Activated naive CD8-positive, alpha-beta T cell treated with anti-CD3 and anti-CD28 coated beads, Interleukin-2, amount 50 U/mL, for 24 hours (primary cell): ENCODE data around the gene HAPLN2.
A peak's percentile ranks its signal among the peaks of the same experiment; 100 is the strongest.

Experiments used
- ATAC-seq: fragments of 150-1000 bp; cut with Tn5 transposase; one replicate; pipeline ENCODE4 v1.10.0; 2021
- DNase-seq: peaks from one replicate; pipeline ENCODE4 v3.0.0; 2021
- H3K27ac Mint-ChIP-seq: one replicate; pipeline ENCODE4 v1.8.0; 2021; ENCODE audit warnings: mild to moderate bottlenecking, mixed read lengths
- H3K27me3 Mint-ChIP-seq: one replicate; pipeline ENCODE4 v1.8.0; 2021; ENCODE audit warnings: mixed read lengths
- H3K36me3 Mint-ChIP-seq: one replicate; pipeline ENCODE4 v1.8.0; 2021; ENCODE audit warnings: low read depth, mixed read lengths
- H3K4me1 Mint-ChIP-seq: one replicate; pipeline ENCODE4 v1.8.0; 2021; ENCODE audit warnings: mixed read lengths
- H3K4me3 Mint-ChIP-seq: one replicate; pipeline ENCODE4 v1.8.0; 2021; ENCODE audit warnings: mild to moderate bottlenecking, moderate library complexity, mixed read lengths
- H3K9me3 Mint-ChIP-seq: one replicate; pipeline ENCODE4 v1.8.0; 2021; ENCODE audit warnings: mixed read lengths

Gene HAPLN2

GRCh38 chr1:156641761-156642264 is 22.6 kb downstream of the HAPLN2 start, which contains the start of gene BCAN:
Gene BCAN (plus strand): TSS chr1:156642117. CDS start chr1:156646055, 3,938 bp downstream.
- no peak within 1 kb of the TSS for H3K27ac Mint-ChIP-seq
- ATAC-seq (no peak), DNase-seq (peak; percentile 23)

DNA sequence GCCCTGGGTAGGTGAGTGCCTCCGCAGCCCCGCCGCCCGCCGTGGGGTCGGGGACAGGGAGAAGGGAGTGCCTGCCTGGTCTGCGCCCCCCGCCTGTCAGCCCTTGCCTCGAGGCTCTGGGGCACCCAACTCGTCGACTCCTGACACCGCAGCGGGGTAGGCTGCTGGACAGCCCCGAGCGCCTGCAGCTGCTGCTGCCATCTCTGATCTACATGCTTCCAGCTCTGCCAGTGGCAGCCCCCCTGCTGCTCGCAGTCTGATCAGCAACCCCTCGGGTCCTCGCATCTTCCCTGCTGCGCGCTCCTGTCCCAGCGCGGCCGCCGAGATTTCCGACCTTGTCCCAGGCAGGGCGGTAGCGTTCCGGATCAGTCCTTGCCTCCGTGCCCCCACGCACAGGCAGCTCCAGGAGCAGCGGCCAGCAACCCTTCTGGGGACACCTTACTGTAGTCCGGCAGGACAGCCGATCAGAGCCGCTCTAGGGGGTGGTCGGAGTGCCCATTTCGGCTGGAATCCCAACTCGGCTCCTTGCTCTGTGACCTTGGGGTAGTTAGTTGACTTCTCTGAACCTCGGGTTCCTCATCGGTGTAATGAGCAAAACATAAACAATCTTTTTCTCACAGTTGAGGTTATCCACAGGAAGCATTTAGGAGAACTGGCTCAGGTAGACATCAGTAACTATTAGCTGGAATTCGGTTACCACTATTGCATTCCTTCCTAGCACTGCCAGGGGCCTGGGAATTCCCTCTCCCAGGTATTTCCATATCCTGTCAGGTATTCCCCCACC is 23.2 kb downstream of the HAPLN2 start:
- no peaks in the 10 kb centered on the region for H3K9me3 Mint-ChIP-seq
- H3K4me3 Mint-ChIP-seq: peak overlapping the region; percentile 17
- ATAC-seq (no peak), DNase-seq (no peak)
- peaks cover 22% of the 10 kb centered on the region for H3K4me1 Mint-ChIP-seq
- no peak overlapping the region for H3K27ac Mint-ChIP-seq
- peaks cover 85% of the 10 kb centered on the region for H3K27me3 Mint-ChIP-seq
- H3K36me3 Mint-ChIP-seq: no peaks in the 10 kb centered on the region

More at GRCh38 chr1:156641761-156642264, 22.6 kb downstream of the HAPLN2 start, which contains the start of gene BCAN:
- Mint-ChIP-seq H3K4me3 (peak within 1 kb of the TSS; percentile 35), H3K36me3 (no peaks in the 10 kb centered on the region), H3K27me3 (peaks cover 79% of the 10 kb centered on the region), H3K9me3 (no peaks in the 10 kb centered on the region), H3K4me1 (peaks cover 22% of the 10 kb centered on the region)

DNA sequence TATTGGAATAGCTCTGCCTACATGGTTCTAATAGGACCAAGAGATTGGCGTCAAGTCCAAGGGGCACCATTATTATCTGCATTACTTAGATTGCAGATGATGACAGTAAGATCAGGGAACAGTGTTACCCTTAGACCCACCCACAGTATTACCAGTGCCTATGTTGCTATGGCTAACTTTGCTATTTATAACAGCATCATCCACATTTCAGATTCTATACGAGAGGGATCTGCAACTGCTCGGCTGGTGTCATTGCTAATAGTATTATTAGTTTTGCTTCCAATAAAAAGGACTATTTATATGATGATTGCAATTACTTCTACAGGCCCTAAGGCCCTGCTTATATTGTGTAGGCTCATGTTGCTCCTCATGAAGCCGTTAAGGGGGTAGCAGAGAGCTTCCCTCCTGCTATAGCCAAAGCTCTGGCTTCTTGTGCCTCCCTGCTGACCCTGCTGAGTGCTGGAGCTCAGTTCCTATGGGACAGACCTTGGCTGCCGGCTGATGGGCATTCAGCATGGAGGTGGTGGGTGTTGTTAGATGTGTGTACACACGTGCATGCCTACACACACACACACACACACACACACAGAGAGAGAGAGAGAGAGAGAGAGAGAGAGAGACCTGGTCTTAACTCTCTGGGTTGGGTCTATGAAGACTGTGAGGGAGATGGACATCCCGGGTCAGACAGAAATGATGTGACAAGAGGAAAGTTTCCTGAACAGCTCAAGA is 24.0 kb downstream of the HAPLN2 start:
- Mint-ChIP-seq H3K27ac (no peak overlapping the region), H3K4me3 (no peak overlapping the region), H3K27me3 (peaks cover 89% of the 10 kb centered on the region), H3K36me3 (no peaks in the 10 kb centered on the region), H3K4me1 (peaks cover 22% of the 10 kb centered on the region), H3K9me3 (no peaks in the 10 kb centered on the region)
- ATAC-seq (no peak), DNase-seq (no peak)

GRCh38 chr1:156643778-156644092 is 24.5 kb downstream of the HAPLN2 start:
- DNase-seq (peak; percentile 25), ATAC-seq (peak; percentile 67)
- peaks cover 22% of the 10 kb centered on the region for H3K4me1 Mint-ChIP-seq
- H3K9me3 Mint-ChIP-seq: no peaks in the 10 kb centered on the region
- no peak overlapping the region for H3K27ac Mint-ChIP-seq
- no peaks in the 10 kb centered on the region for H3K36me3 Mint-ChIP-seq
- H3K27me3 Mint-ChIP-seq: peaks cover 90% of the 10 kb centered on the region
- no peak overlapping the region for H3K4me3 Mint-ChIP-seq

DNA sequence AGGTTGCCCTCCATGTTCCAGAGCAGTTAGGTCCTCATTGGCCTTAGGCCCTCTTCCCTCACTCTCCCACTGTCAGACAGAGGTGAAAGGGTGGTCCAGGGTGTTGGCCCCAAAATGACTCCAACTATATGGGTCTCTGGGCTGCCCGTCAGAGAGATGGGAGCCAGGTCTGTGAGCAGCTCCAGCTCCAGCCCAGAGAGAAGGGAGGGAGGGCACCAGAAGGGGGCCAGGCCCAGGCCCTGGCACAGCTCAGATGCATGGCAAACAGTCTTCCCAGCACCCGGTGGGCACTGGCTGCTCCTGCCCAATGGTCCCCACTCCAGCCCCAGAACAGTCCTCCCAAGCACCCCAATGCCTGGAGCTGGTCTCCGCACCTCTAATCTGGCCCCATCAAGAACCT is 24.9 kb downstream of the HAPLN2 start:
- Mint-ChIP-seq H3K27ac (no peak overlapping the region), H3K4me1 (peaks cover 22% of the 10 kb centered on the region), H3K4me3 (no peak overlapping the region), H3K36me3 (no peaks in the 10 kb centered on the region), H3K27me3 (peaks cover 90% of the 10 kb centered on the region), H3K9me3 (no peaks in the 10 kb centered on the region)
- no peak for DNase-seq
- ATAC-seq: no peak

DNA sequence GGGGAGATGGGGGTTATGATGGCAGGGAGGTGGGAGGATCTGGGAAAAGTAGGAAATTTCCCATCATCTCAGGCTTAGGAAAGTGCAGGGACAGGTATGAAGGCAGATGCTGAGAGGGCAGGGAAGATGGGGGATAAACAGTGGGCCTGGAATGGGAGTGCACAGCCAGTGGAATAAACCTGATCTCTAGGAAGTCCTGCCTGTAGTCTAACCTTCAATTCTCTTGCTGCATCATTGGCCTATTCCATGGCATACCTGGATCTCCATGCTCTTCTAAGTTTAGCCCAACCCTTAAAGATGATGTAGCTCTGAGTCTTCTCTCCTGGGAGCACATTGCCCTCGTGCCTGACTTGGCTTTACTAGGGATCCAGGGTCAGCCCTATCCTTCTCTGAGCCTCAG is 25.4 kb downstream of the HAPLN2 start:
- Mint-ChIP-seq H3K27me3 (peaks cover 87% of the 10 kb centered on the region), H3K4me3 (no peak overlapping the region), H3K9me3 (no peaks in the 10 kb centered on the region), H3K27ac (no peak overlapping the region), H3K4me1 (peaks cover 22% of the 10 kb centered on the region), H3K36me3 (no peaks in the 10 kb centered on the region)
- ATAC-seq (no peak), DNase-seq (no peak)

DNA sequence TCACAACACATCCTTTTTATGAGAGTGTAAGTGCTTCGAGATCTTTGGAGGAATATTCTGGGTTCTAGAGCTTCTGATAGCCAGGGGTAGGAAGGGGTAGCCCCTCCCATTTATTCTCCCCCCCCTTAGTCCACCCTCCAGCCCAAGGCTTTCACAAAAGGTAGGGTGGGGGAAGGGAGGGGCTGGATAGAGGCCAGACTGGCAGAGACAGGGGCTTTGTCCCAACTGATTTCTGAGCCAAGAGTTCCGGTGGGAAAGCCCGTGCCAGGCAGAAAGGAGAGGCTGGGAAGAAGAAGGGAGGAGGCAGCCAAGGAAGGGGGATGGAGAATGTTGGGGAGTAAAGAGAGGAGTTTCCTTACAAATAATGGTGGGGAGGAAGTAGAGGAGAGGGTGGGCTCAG is 25.8 kb downstream of the HAPLN2 start:
- Mint-ChIP-seq H3K36me3 (no peaks in the 10 kb centered on the region), H3K27ac (no peak overlapping the region), H3K4me3 (no peak overlapping the region), H3K9me3 (no peaks in the 10 kb centered on the region), H3K27me3 (peaks cover 85% of the 10 kb centered on the region), H3K4me1 (peaks cover 22% of the 10 kb centered on the region)
- ATAC-seq (no peak), DNase-seq (no peak)

- H3K27ac Mint-ChIP-seq: no peak overlapping the region
- ATAC-seq (no peak), DNase-seq (no peak)
- peaks cover 21% of the 10 kb centered on the region for H3K4me1 Mint-ChIP-seq
- H3K9me3 Mint-ChIP-seq: no peaks in the 10 kb centered on the region
- H3K36me3 Mint-ChIP-seq: no peaks in the 10 kb centered on the region
- H3K27me3 Mint-ChIP-seq: peaks cover 84% of the 10 kb centered on the region
- no peak overlapping the region for H3K4me3 Mint-ChIP-seq
These were observed 26.5 kb downstream of the HAPLN2 start for GRCh38 chr1:156645666-156646065.

- DNase-seq (no peak), ATAC-seq (no peak)
- Mint-ChIP-seq H3K4me1 (peaks cover 13% of the 10 kb centered on the region), H3K4me3 (no peak overlapping the region), H3K27me3 (peaks cover 83% of the 10 kb centered on the region), H3K9me3 (no peaks in the 10 kb centered on the region), H3K36me3 (no peaks in the 10 kb centered on the region), H3K27ac (no peak overlapping the region)
These were observed 27.6 kb downstream of the HAPLN2 start for GRCh38 chr1:156646738-156647211.

GRCh38 chr1:156647351-156647750 is 28.1 kb downstream of the HAPLN2 start:
- Mint-ChIP-seq H3K9me3 (no peaks in the 10 kb centered on the region), H3K4me1 (peaks cover 12% of the 10 kb centered on the region), H3K4me3 (no peak overlapping the region), H3K36me3 (no peaks in the 10 kb centered on the region), H3K27me3 (peaks cover 85% of the 10 kb centered on the region), H3K27ac (no peak overlapping the region)
- no peak for ATAC-seq
- DNase-seq: no peak

DNA sequence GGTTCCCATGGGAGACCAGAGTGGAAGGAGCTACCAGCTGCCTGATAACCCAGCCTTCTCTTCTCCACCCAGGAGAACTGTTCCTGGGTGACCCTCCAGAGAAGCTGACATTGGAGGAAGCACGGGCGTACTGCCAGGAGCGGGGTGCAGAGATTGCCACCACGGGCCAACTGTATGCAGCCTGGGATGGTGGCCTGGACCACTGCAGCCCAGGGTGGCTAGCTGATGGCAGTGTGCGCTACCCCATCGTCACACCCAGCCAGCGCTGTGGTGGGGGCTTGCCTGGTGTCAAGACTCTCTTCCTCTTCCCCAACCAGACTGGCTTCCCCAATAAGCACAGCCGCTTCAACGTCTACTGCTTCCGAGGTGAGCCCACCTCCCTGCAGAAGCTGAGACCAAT is 29.3 kb downstream of the HAPLN2 start:
- Mint-ChIP-seq H3K9me3 (no peaks in the 10 kb centered on the region), H3K4me1 (peaks cover 3% of the 10 kb centered on the region), H3K27ac (no peak overlapping the region), H3K36me3 (no peaks in the 10 kb centered on the region), H3K27me3 (peaks cover 83% of the 10 kb centered on the region), H3K4me3 (no peak overlapping the region)
- no peak for ATAC-seq
- DNase-seq: no peak

DNA sequence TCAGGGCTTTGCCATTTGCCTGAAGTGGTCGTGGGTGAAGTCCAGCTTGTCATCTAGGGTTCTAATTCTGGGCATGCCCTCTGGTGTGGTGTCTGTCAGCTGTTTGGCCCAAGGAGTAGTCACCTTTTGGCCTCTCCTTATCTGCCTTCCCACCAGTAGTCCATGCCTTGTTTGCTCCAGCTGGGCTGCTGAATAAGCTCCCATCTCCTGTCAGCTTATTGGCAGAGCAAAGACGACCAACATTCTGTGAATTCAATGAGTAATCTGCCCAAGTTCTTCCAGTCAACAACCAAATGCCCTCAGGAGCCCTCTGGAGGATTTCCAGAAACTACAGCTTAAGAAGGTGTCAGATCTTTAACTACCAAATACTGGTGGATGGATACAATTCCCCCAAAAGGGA is 29.7 kb downstream of the HAPLN2 start:
- H3K36me3 Mint-ChIP-seq: no peaks in the 10 kb centered on the region
- H3K27me3 Mint-ChIP-seq: peaks cover 84% of the 10 kb centered on the region
- ATAC-seq: no peak
- no peak overlapping the region for H3K27ac Mint-ChIP-seq
- no peak overlapping the region for H3K4me3 Mint-ChIP-seq
- no peak for DNase-seq
- H3K4me1 Mint-ChIP-seq: no peaks in the 10 kb centered on the region
- H3K9me3 Mint-ChIP-seq: no peaks in the 10 kb centered on the region

DNA sequence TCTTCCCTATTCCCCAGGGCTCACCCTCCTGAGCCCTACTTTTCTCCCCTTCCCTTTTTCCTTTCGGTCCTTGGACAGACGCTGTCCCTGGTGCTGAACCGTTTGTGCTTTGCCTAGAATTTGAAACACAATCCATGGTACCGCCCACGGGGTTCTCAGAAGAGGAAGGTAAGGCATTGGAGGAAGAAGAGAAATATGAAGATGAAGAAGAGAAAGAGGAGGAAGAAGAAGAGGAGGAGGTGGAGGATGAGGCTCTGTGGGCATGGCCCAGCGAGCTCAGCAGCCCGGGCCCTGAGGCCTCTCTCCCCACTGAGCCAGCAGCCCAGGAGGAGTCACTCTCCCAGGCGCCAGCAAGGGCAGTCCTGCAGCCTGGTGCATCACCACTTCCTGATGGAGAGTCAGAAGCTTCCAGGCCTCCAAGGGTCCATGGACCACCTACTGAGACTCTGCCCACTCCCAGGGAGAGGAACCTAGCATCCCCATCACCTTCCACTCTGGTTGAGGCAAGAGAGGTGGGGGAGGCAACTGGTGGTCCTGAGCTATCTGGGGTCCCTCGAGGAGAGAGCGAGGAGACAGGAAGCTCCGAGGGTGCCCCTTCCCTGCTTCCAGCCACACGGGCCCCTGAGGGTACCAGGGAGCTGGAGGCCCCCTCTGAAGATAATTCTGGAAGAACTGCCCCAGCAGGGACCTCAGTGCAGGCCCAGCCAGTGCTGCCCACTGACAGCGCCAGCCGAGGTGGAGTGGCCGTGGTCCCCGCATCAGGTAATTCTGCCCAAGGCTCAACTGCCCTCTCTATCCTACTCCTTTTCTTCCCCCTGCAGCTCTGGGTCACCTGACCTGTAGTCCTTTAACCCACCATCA is 33.1 kb downstream of the HAPLN2 start:
- Mint-ChIP-seq H3K9me3 (no peaks in the 10 kb centered on the region), H3K27ac (no peak overlapping the region), H3K36me3 (no peaks in the 10 kb centered on the region), H3K4me3 (no peak overlapping the region), H3K4me1 (peaks cover 8% of the 10 kb centered on the region), H3K27me3 (peaks cover 85% of the 10 kb centered on the region)
- DNase-seq (no peak), ATAC-seq (no peak)

DNA sequence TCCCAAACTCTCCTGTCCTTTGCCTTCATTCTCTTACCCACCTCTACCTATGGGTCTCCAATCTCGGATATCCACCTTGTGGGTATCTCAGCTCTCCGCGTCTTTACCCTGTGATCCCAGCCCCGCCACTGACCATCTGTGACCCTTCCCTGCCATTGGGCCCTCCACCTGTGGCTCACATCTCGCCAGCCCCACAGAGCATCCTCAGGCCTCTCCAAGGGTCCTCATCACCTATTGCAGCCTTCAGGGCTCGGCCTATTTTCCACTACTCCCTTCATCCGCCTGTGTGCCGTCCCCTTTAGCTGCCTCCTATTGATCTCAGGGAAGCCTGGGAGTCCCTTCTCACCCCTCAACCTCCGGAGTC is 33.8 kb downstream of the HAPLN2 start:
- Mint-ChIP-seq H3K27ac (no peak overlapping the region), H3K4me3 (no peak overlapping the region), H3K36me3 (no peaks in the 10 kb centered on the region), H3K27me3 (peaks cover 81% of the 10 kb centered on the region), H3K9me3 (no peaks in the 10 kb centered on the region), H3K4me1 (peaks cover 14% of the 10 kb centered on the region)
- no peak for DNase-seq
- no peak for ATAC-seq
